AG10803 (cell line): ENCODE data around the gene LSM11.

ENCODE experiments used
- DNase-seq: peaks from one replicate; pipeline ENCODE4 v3.0.0; 2010; ENCODE audit warnings: low read depth
- H3K4me3 ChIP-seq: 2 replicates; pipeline ENCODE4 v1.5.1; 2011; ENCODE audit warnings: mild to moderate bottlenecking, low read length, control low read depth
- CTCF ChIP-seq: conservative IDR thresholded peaks from 2 replicates; pipeline ENCODE4 v1.5.1; 2011; ENCODE audit warnings: mild to moderate bottlenecking, low read length, control low read depth, inconsistent platforms

The LSM11 gene

GRCh38 chr5:157739388-157740228 lies 3.9 kb upstream of the LSM11 start:
- no peak for DNase-seq

GRCh38 chr5:157740229-157740610 lies 3.3 kb upstream of the LSM11 start:
- TF ChIP-seq CTCF = peak; percentile 51
- DNase-seq = no peak
- no peak overlapping the region for H3K4me3 ChIP-seq

More at GRCh38 chr5:157739388-157740228, 3.9 kb upstream of the LSM11 start:
- no peak for TF ChIP-seq CTCF
- H3K4me3 ChIP-seq = no peak overlapping the region

- no peak for DNase-seq
- TF ChIP-seq CTCF = no peak
- H3K4me3 ChIP-seq = no peak overlapping the region
Measured at GRCh38 chr5:157741131-157741530, 2.4 kb upstream of the LSM11 start.

GRCh38 chr5:157744051-157745011 lies 819 bp downstream of the LSM11 start:
- no peak for TF ChIP-seq CTCF
- no peak for DNase-seq
- peak overlapping the region; percentile 72 for H3K4me3 ChIP-seq

GRCh38 chr5:157745041-157745456 lies 1.5 kb downstream of the LSM11 start:
- H3K4me3 ChIP-seq = peak overlapping the region; percentile 72
- no peak for DNase-seq
- TF ChIP-seq CTCF = no peak

GRCh38 chr5:157747173-157747740 lies 3.7 kb downstream of the LSM11 start:
- DNase-seq = no peak
- TF ChIP-seq CTCF = no peak
- H3K4me3 ChIP-seq = no peak overlapping the region
